Activated T-helper 9 cell treated with anti-CD3 and anti-CD28 coated beads, Interleukin-2, amount 50 U/mL, for 16 hours (primary cell): ENCODE results near the gene SLC11A2.
"Not testable (repeated sequence)": the region's sequence is repeated elsewhere in the genome, so short reads cannot be mapped to it uniquely, and the experiment has no call there.

Experiments
- DNase-seq: peaks from one replicate; pipeline ENCODE4 v3.0.0-alpha.2; 2020; ENCODE audit warnings: low read depth

Gene SLC11A2

GRCh38 chr12:50947933-50948626 lies 78.1 kb downstream of the SLC11A2 start:
- DNase-seq = no peak

- no peak for DNase-seq
These were observed 88.5 kb downstream of the SLC11A2 start for GRCh38 chr12:50937653-50938052.

GRCh38 chr12:50936821-50937530 lies 89.2 kb downstream of the SLC11A2 start:
- no peak for DNase-seq

GRCh38 chr12:50934981-50935807 lies 91.0 kb downstream of the SLC11A2 start:
- no peak for DNase-seq

GRCh38 chr12:50934371-50934851 lies 91.8 kb downstream of the SLC11A2 start:
- DNase-seq = no peak

- DNase-seq = no peak
These were observed 92.6 kb downstream of the SLC11A2 start for GRCh38 chr12:50933459-50934124.

DNA sequence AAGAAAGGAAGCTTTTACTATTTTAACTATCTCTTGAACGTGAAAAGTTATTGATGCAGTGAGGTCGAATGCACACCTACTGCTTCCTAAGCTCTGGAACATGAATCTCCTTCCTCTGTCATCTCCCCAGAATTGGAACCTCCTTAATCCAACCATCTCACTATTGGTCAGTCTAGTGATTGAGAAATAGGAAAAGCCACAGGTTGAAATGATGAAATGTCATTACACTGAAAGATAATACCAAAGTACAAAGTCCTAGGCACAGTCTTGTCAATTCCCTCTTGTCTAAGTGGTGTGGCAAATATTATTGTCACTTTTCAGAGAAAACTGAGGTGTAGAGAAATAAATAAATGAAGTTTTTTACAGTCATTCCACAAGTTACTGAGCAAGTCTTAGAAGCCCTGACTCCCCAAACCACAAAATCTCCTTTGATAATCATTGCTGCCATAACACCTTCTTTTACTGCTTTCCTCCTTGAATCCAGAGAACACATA lies 93.3 kb downstream of the SLC11A2 start:
- no peak for DNase-seq

DNA sequence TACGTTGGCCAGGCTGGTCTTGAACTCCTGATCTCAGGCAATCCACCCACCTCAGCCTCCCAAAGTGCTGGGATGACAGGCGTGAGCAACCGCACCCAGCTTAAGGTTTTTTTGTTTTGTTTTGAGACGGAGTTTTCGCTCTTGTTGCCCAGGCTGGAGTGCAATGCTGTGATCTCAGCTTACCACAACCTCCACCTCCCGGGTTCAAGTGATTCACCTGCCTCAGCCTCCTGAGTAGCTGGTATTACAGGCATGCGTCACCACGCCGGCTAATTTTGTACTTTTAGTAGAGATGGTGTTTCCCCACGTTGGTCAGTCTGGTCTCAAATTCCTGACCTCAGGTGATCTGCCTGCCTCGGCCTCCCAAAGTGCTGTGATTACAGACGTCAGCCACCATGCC lies 95.7 kb downstream of the SLC11A2 start:
- not testable (repeated sequence) for DNase-seq

GRCh38 chr12:50929831-50930230 lies 96.4 kb downstream of the SLC11A2 start:
- DNase-seq = no peak
